ENCODE measurements around the gene DNAL1.
A peak's percentile ranks its signal among the peaks of the same experiment; 100 is the strongest.

DNAL1 gene

GRCh38 chr14:73726025-73726961 lies 81.5 kb downstream of the DNAL1 start:
- DNase-seq: no peak

GRCh38 chr14:73727166-73727565 lies 82.4 kb downstream of the DNAL1 start:
- DNase-seq: no peak

GRCh38 chr14:73728717-73729330 lies 84.0 kb downstream of the DNAL1 start:
- DNase-seq: peak; percentile 76

- no peak for DNase-seq
These were observed 84.9 kb downstream of the DNAL1 start for GRCh38 chr14:73729556-73730265.

GRCh38 chr14:73731111-73731510 lies 86.3 kb downstream of the DNAL1 start:
- DNase-seq: no peak

- no peak for DNase-seq
These were observed 87.2 kb downstream of the DNAL1 start for GRCh38 chr14:73732006-73732405.

GRCh38 chr14:73736842-73737241 lies 92.1 kb downstream of the DNAL1 start:
- no peak for DNase-seq

- no peak for DNase-seq
These were observed 93.9 kb downstream of the DNAL1 start for GRCh38 chr14:73738518-73739173.

GRCh38 chr14:73739174-73739898 lies 94.5 kb downstream of the DNAL1 start:
- DNase-seq: no peak

GRCh38 chr14:73739899-73740617 lies 95.3 kb downstream of the DNAL1 start:
- no peak for DNase-seq

GRCh38 chr14:73740618-73741326 lies 96.0 kb downstream of the DNAL1 start:
- no peak for DNase-seq

- DNase-seq: peak; percentile 66
These were observed 96.6 kb downstream of the DNAL1 start for GRCh38 chr14:73741386-73741875.

GRCh38 chr14:73741876-73742519 lies 97.2 kb downstream of the DNAL1 start:
- no peak for DNase-seq

GRCh38 chr14:73742520-73743238 lies 97.9 kb downstream of the DNAL1 start:
- DNase-seq: no peak

GRCh38 chr14:73743431-73743931 lies 98.7 kb downstream of the DNAL1 start:
- peak; percentile 59 for DNase-seq

- DNase-seq: no peak
These were observed 99.5 kb downstream of the DNAL1 start for GRCh38 chr14:73744175-73744867.

- DNase-seq: no peak
These were observed 100.2 kb downstream of the DNAL1 start for GRCh38 chr14:73744874-73745529.
